Ishikawa (cell line): ENCODE data around the gene PBX1.

Experiments used
- CEBPB ChIP-seq: IDR thresholded peaks from 2 replicates; pipeline ENCODE4 v1.6.1; 2012
- CREB1 ChIP-seq: IDR thresholded peaks from 2 replicates; pipeline ENCODE4 v1.6.1; 2012; ENCODE audit warnings: low read depth
- EGR1 ChIP-seq: IDR thresholded peaks from 2 replicates; pipeline ENCODE4 v1.6.1; 2012
- EP300 ChIP-seq: IDR thresholded peaks from 2 replicates; pipeline ENCODE4 v1.6.1; 2012; ENCODE audit warnings: borderline replicate concordance
- FOXM1 ChIP-seq: IDR thresholded peaks from 2 replicates; pipeline ENCODE4 v1.6.1; 2012; ENCODE audit warnings: low read depth, borderline replicate concordance
- NFIC ChIP-seq: IDR thresholded peaks from 2 replicates; pipeline ENCODE4 v1.6.1; 2012
- RAD21 ChIP-seq: IDR thresholded peaks from 2 replicates; pipeline ENCODE4 v1.6.1; 2012; ENCODE audit warnings: low read depth
- TAF1 ChIP-seq: IDR thresholded peaks from 2 replicates; pipeline ENCODE4 v1.6.1; 2012; ENCODE audit warnings: low read depth, mild to moderate bottlenecking
- TCF12 ChIP-seq: IDR thresholded peaks from 2 replicates; pipeline ENCODE4 v1.6.1; 2012; ENCODE audit warnings: low read depth
- TEAD4 ChIP-seq: IDR thresholded peaks from 2 replicates; pipeline ENCODE4 v1.6.1; 2012
- YY1 ChIP-seq: IDR thresholded peaks from 2 replicates; pipeline ENCODE4 v1.6.1; 2012; ENCODE audit warnings: low read depth
- ZBTB7A ChIP-seq: IDR thresholded peaks from 2 replicates; pipeline ENCODE4 v1.6.1; 2012; ENCODE audit warnings: low read depth
- TF ChIP-seq, protein P1 (sequence below): IDR thresholded peaks from 2 replicates; pipeline ENCODE4 v1.6.1; 2012
- TF ChIP-seq, protein P2 (sequence below): IDR thresholded peaks from 2 replicates; pipeline ENCODE4 v1.6.1; 2012; ENCODE audit warnings: low read depth, mild to moderate bottlenecking
- TF ChIP-seq, protein P3 (sequence below): IDR thresholded peaks from 2 replicates; pipeline ENCODE4 v1.6.1; 2012

Gene PBX1

DNA sequence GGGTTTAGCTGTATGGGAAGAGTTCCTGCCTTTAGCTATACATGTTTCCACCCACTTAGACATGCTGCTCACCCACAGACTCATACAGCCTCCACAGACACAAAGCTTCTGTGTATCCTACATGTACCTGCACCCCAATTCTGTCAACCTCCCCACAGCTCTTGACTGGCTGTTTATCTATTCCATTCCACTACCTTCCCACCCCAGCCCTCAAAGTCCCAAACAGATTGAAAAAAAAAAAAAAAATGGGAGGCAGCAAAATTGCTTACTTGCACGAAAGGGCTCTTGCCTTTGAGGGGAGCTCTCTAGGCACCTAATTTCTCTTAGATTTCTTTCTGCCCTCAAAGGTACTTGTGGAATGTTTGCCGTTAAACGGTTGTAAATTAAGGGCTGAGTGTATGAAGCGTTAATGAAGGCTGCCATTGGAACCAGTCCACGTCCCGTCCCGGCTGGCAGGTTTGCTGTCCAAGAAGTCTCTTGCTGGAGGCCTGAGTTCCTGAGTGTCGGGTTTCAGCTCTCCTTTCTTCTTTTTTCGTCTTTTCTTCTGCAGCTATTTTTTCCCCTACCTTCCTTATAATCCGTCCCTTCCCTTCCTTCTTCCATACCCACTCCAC, 43.6 kb downstream of the PBX1 start:
- TF ChIP-seq EGR1 (no peak), FOXM1 (peak; percentile 57; the same call in 1 of the 2 replicates), EP300 (peak; percentile 86), NFIC (peak; percentile 89), TCF12 (peak; percentile 76), YY1 (0 out of 2 replicates have a peak, but pooled peaks have one; percentile 12), ZBTB7A (no peak), CEBPB (no peak), TEAD4 (peak; percentile 81), RAD21 (peak; percentile 43; the same call in 1 of the 2 replicates)
- TF ChIP-seq, protein P1, sequence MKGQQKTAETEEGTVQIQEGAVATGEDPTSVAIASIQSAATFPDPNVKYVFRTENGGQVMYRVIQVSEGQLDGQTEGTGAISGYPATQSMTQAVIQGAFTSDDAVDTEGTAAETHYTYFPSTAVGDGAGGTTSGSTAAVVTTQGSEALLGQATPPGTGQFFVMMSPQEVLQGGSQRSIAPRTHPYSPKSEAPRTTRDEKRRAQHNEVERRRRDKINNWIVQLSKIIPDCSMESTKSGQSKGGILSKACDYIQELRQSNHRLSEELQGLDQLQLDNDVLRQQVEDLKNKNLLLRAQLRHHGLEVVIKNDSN, result no peak

DNA sequence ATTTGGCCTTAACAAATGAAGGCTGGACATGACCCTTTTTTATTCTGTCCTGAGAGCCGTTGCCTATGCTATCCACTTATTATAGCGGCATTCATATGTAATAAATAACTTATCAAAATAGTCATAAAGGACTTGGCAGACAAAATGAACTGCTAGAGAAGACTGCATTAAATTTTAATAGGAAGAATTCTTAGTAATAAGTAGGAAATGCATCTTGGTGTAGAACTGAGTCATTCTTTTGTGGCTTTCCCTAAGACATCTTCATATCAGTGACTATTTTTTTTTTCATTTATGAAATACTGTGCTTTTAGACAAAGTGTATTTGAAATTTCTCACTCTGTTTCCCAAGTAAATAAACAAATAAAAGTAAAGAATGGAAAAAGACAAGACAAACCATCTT, 45.6 kb downstream of the PBX1 start:
- TF ChIP-seq, protein P2, sequence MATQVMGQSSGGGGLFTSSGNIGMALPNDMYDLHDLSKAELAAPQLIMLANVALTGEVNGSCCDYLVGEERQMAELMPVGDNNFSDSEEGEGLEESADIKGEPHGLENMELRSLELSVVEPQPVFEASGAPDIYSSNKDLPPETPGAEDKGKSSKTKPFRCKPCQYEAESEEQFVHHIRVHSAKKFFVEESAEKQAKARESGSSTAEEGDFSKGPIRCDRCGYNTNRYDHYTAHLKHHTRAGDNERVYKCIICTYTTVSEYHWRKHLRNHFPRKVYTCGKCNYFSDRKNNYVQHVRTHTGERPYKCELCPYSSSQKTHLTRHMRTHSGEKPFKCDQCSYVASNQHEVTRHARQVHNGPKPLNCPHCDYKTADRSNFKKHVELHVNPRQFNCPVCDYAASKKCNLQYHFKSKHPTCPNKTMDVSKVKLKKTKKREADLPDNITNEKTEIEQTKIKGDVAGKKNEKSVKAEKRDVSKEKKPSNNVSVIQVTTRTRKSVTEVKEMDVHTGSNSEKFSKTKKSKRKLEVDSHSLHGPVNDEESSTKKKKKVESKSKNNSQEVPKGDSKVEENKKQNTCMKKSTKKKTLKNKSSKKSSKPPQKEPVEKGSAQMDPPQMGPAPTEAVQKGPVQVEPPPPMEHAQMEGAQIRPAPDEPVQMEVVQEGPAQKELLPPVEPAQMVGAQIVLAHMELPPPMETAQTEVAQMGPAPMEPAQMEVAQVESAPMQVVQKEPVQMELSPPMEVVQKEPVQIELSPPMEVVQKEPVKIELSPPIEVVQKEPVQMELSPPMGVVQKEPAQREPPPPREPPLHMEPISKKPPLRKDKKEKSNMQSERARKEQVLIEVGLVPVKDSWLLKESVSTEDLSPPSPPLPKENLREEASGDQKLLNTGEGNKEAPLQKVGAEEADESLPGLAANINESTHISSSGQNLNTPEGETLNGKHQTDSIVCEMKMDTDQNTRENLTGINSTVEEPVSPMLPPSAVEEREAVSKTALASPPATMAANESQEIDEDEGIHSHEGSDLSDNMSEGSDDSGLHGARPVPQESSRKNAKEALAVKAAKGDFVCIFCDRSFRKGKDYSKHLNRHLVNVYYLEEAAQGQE, result no peak
- TF ChIP-seq FOXM1 (no peak), EGR1 (no peak), NFIC (no peak), CREB1 (no peak)

DNA sequence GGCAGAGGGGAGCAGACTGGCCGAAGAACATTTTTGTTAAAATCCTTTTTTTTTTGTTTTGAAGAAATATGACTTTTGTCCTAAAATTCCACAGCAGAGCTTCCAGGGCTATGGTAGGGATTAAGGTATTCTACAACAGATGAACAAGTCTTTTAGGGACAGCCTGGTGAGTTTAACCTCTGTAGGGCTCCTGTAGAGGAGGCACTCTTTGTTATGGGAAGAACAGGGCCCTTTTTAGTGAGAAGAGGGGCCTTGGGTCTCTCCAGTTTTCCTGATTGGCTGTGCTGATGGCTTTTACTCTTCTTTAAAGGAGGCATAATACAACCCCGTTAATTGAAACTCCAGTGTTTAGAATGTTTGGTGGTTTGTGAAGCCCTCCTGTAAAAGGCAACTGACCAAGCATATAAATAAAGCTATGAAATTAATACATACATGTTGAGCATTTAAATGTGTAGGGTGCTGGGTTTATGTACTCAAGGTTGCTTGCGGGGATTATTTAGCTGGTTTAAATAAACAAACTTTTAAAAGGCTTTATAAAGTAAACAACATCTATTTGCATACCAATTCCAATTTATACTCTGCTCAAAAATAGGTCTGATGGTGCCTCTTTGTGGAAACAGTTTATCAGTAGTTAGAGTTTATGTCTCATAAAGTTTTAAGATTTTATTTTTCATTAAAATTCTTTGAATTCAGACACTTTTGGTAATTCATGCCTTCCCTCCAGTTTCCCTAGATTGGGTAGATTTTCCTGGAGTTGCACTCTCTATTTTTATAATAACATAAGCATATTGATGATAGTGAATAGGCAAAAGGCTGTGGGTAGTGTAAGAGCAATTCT, 46.5 kb downstream of the PBX1 start:
- TF ChIP-seq NFIC, result no peak
- no peak for TF ChIP-seq YY1
- TF ChIP-seq ZBTB7A, result no peak
- TF ChIP-seq EGR1, result no peak
- TF ChIP-seq EP300, result no peak
- TF ChIP-seq, protein P3, sequence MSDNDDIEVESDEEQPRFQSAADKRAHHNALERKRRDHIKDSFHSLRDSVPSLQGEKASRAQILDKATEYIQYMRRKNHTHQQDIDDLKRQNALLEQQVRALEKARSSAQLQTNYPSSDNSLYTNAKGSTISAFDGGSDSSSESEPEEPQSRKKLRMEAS, result no peak
- no peak for TF ChIP-seq TCF12

DNA sequence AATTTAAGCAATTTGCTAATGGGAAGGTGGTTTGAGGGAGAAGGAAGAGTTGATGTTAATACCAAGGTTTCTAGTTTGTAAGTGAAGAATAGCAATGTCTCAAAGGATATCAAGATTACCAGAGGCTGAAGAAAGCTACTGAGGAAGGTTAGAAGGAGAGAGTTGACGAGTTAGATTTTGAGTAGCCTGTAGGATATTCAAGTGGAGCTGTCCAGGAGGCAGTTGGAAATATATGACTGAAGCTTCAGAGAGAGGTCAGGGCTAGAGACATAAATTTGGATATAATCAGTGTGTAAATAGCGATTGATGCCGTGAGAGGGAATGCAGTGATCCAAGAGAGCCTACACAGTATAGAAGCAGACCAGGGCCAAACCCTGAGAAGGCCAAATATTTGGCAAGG, 48.4 kb downstream of the PBX1 start:
- TF ChIP-seq TCF12, result no peak
- TF ChIP-seq, protein P2, result peak; percentile 44; the same call in 1 of the 2 replicates

DNA sequence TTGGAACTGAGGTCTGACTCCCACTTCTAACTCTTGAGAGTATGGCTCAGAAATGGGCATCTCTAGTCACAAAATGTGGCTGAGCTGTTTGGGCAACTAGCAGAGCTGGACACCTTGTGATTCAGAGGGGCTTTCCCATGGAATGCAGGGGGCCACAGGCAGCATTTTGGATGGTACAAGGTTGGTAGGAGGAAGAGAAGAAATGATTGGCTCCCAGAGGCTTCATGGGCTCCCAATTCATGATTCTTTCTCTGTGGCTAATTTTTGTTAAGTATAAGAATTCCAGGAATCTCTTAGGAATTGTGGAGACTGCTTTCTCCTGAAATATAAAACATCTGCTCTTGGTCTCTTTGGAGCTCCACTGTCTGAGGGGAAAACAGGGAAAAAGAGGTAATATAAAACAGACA, 49.7 kb downstream of the PBX1 start:
- TF ChIP-seq NFIC, result no peak
- TF ChIP-seq, protein P3, result no peak
- no peak for TF ChIP-seq TEAD4
- no peak for TF ChIP-seq CREB1
- no peak for TF ChIP-seq RAD21
- no peak for TF ChIP-seq CEBPB
- TF ChIP-seq EP300, result no peak
- TF ChIP-seq ZBTB7A, result no peak
- TF ChIP-seq, protein P1, result no peak
- no peak for TF ChIP-seq FOXM1
- TF ChIP-seq, protein P2, result no peak
- no peak for TF ChIP-seq TAF1
- TF ChIP-seq TCF12, result no peak
- no peak for TF ChIP-seq YY1
- no peak for TF ChIP-seq EGR1
